Fibroblast of pulmonary artery (primary cell): Measurements from ENCODE around the gene LARP4B.

ENCODE experiments used
- DNase-seq: peaks from one replicate; pipeline ENCODE4 v3.0.0-alpha.2; 2010; ENCODE audit warnings: low read depth
- H3K4me3 ChIP-seq: replicated peaks from 2 replicates; pipeline ENCODE4 v1.5.1; 2011; ENCODE audit warnings: low read depth, mild to moderate bottlenecking, control low read depth, low read length, moderate library complexity
- TF ChIP-seq, protein P1 (sequence below): IDR thresholded peaks from 2 replicates; pipeline ENCODE4 v1.5.1; 2011; ENCODE audit warnings: mild to moderate bottlenecking, control low read depth, low read length, inconsistent platforms; ENCODE audit errors: missing control alignments

Gene LARP4B

DNA sequence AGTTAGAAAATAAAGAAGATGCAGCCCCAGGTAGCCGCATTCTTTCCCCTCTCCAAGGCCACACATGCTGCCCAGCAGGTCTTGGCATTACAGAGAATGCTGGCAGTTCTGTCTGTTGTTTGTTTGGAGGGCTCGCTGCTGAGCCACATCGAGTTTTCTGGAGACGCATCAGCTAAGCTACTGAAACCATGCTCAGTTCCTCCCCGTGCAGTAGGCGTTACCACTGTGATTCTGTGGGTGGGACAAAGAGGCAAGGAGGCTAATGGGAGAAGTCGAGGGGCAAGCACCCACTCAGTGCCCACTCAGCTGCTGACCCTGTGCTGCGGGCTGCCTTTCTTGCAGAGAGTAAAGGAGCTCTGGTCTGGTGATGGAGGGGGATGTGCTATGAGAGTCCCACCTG lies 41.3 kb upstream of the LARP4B start:
- H3K4me3 ChIP-seq, result no peak overlapping the region
- no peak for DNase-seq
- TF ChIP-seq, protein P1, sequence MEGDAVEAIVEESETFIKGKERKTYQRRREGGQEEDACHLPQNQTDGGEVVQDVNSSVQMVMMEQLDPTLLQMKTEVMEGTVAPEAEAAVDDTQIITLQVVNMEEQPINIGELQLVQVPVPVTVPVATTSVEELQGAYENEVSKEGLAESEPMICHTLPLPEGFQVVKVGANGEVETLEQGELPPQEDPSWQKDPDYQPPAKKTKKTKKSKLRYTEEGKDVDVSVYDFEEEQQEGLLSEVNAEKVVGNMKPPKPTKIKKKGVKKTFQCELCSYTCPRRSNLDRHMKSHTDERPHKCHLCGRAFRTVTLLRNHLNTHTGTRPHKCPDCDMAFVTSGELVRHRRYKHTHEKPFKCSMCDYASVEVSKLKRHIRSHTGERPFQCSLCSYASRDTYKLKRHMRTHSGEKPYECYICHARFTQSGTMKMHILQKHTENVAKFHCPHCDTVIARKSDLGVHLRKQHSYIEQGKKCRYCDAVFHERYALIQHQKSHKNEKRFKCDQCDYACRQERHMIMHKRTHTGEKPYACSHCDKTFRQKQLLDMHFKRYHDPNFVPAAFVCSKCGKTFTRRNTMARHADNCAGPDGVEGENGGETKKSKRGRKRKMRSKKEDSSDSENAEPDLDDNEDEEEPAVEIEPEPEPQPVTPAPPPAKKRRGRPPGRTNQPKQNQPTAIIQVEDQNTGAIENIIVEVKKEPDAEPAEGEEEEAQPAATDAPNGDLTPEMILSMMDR, result no peak

DNA sequence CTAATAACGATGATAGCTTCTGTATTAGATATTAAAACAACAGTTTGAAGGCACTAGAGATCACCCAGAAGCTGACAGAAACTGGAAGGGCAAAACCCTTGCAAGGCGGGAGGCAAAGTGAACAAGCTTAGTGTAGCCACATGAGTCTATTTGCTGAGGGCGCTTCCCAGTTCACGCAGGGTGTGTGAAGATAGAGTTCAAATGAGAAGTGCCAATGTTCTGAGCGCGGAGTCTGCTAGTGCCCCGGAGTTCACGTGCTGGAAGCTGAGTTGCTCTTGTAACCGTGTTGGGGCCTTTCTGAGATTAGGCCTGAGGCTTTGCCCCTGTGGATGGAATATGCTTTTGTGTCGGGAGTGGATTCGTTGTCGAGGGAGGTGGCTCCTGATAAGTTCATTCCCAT lies 40.1 kb upstream of the LARP4B start:
- no peak overlapping the region for H3K4me3 ChIP-seq
- no peak for DNase-seq
- TF ChIP-seq, protein P1, result no peak

DNA sequence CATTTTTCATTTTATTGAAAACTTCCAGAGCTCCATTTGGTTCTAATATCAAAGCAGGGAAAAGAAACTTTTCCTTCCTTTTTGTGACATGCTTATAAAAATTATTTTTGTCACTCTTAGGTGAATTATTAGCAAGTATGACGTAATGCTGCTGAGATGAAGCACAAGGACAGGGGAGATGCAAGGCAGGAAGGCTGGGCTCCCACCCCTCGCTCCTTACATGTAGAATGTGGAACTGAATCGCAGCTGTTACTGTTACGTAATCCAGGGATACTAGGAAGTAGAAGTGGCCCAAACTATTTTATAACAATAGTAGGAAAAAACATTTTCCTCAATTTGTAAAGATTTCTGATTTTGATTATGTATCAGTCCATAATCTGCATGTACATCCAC lies 39.6 kb upstream of the LARP4B start:
- TF ChIP-seq, protein P1, result no peak
- H3K4me3 ChIP-seq, result no peak overlapping the region
- no peak for DNase-seq

DNA sequence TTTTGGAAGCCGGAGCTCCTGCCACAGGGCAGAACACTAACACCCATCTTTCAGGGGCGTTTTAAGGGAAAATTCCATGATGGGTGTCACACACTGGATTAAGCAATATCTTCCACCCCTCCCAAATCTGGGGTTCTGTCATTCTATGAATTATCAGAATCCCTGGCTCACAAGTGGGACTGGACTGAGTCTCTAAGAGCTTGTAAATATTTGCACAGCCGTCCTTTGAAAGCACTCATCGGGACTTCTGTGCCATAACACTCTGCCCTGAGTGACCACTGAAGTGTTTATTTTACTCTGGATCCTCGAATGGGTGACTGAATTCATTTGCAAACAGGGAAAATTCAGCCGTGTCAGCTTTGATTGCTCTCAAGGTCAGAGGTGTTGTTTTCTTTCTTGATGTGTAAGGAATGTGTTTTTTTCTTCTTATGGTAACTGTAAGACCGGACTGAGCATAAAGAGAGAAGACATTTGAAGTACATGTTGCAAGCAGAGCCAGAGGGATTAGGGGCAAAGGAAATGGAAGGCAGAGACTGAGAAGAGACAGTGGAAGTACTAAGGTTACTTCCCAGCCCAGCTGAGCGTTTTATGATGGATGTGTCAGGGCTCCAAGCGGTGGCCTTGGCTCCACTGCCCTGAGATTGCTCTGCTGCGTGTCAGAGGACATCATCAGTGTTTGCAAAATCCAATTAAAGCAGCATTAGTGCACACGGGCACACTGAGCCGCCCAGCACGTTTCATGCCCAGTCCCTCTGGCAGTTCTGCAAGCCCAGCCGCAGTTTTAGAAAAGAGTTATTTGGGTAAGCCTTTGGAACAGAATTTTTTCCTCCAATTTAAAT lies 39.0 kb upstream of the LARP4B start:
- TF ChIP-seq, protein P1, result no peak

DNA sequence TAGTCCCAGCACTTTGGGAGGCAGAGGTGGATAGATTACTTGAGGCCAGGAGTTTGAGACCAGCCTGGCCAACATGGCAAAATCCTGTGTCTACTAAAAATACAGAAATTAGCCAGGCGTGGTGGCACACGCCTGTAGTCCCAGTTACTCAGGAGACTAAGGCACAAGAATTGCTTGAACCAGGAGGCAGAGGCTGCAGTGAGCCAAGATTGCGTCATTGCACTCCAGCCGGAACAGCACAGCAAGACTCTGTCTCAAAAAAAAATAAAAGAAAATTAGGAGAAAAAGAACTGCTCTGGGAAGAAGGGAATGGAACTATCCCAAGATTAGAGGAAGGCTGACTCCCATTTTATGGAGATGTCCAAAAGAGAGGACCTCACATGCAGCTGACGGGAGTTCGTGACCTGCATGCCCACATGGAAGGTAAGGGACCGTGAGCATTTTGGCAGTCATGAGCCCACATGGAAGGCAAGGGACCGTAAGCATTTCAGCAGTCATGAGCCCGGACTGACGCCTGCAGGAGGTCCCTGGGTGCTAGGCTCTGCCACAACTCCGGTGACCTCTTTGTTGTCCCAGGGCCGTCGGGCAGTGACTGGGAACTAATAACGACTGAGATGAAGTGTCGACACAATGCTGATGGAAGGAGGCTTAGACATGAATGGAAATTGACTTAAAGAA lies 38.1 kb upstream of the LARP4B start:
- TF ChIP-seq, protein P1, result no peak
- DNase-seq, result no peak
- no peak overlapping the region for H3K4me3 ChIP-seq

More for the DNA sequence above, 39.0 kb upstream of the LARP4B start:
- DNase-seq, result no peak
- no peak overlapping the region for H3K4me3 ChIP-seq

DNA sequence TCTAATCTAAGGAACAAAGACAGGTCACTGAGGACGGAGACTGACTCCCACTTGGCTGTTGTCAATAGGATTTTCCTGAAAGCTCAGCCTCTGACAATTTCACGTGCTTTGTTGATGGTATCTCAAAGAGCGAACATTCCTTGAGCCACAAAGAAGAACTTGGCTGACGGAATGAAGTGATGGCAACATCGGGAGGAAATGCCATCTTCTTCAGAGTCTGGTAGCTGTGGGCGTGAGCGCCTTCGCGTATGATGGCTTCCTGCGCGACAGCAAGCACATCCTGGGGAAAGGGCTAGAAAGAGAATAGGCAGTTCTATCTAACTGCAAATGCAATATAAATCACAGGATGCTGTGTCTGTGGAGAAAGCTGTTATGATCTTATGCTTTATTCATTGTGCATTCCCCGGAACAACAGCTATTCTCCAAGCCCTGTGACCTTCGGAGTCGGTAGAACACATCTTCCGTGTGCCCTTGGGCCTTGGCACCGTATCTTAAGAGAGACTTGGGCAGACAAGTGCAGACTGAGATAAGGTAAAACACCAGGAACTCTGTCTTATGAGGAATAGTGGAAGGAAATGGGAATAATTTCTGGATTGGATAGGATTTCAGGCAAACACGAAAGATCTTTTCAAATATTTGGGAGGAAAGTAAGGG lies 37.2 kb upstream of the LARP4B start:
- H3K4me3 ChIP-seq, result no peak overlapping the region
- TF ChIP-seq, protein P1, result no peak
- peak; percentile 59 for DNase-seq
